CD14-positive monocyte (primary cell): ENCODE measurements around the gene PHACTR4. TPM values are rescaled to one million over a fixed set of nuclear protein-coding genes. Genes with fewer than 3 reads are reported as not detected.
A peak's percentile ranks its signal among the peaks of the same experiment; 100 is the strongest.

Experiments used
- DNase-seq, 3 donors: peaks; one replicate each; pipeline ENCODE4 v3.0.0-alpha.2; 2011 to 2022
- H2AFZ ChIP-seq: 2 replicates; pipeline ENCODE4 v1.6.0; 2012; ENCODE audit warnings: mild to moderate bottlenecking, low read depth, low read length, inconsistent platforms; ENCODE audit not compliant: insufficient read depth, poor library complexity, severe bottlenecking
- H3K27ac ChIP-seq, 2 donors: 1 replicate in 1 of 2; 2 replicates in 1 of 2; pipeline ENCODE4 v1.5.1; 2012 to 2013; ENCODE audit warnings: low read length in 2 of 2, control low read depth in 1 of 2, inconsistent platforms in 1 of 2, low read depth in 1 of 2, mild to moderate bottlenecking in 1 of 2
- H3K27me3 ChIP-seq, 2 donors: one replicate each; pipeline versions ENCODE4 v1.6.0 to v1.6.1; 2011 to 2013; ENCODE audit warnings: low read length in 2 of 2; ENCODE audit not compliant: control insufficient read depth in 2 of 2, insufficient read depth in 2 of 2
- H3K36me3 ChIP-seq, 2 donors: replicated peaks in 1 of 2; 1 replicate in 1 of 2; 2 replicates in 1 of 2; pipeline versions ENCODE4 v1.5.1 to v1.6.1; 2012 to 2013; ENCODE audit warnings: low read length in 2 of 2, control low read depth in 1 of 2, inconsistent platforms in 1 of 2, mild to moderate bottlenecking in 1 of 2; ENCODE audit not compliant: insufficient read depth in 2 of 2, control insufficient read depth in 1 of 2
- H3K4me1 ChIP-seq, 2 donors: 1 replicate in 1 of 2; 2 replicates in 1 of 2; pipeline versions ENCODE4 v1.5.1 to v1.6.1; 2012 to 2013; ENCODE audit warnings: low read length in 2 of 2, control low read depth in 1 of 2, inconsistent platforms in 1 of 2, mild to moderate bottlenecking in 1 of 2, moderate library complexity in 1 of 2; ENCODE audit not compliant: insufficient read depth in 2 of 2, control insufficient read depth in 1 of 2
- H3K4me2 ChIP-seq: replicated peaks from 2 replicates; pipeline ENCODE3; 2012; ENCODE audit warnings: low read length, moderate library complexity, mild to moderate bottlenecking; ENCODE audit not compliant: poor library complexity, severe bottlenecking; ENCODE audit errors: extremely low read depth
- H3K4me3 ChIP-seq, 3 experiments: fragments of 200-600 bp in 1 of 3; sonication (generic) in 1 of 3; replicated peaks in 1 of 3; 1 replicate in 2 of 3; 2 replicates in 1 of 3; pipeline ENCODE4 v1.5.1; 2011 to 2013; ENCODE audit warnings: low read length in 3 of 3, mild to moderate bottlenecking in 3 of 3, control low read depth in 2 of 3, low read depth in 2 of 3, inconsistent platforms in 1 of 3, moderate library complexity in 1 of 3
- H3K79me2 ChIP-seq: 2 replicates; pipeline ENCODE4 v1.6.0; 2012; ENCODE audit warnings: mild to moderate bottlenecking, control low read depth, inconsistent platforms, low read length, moderate library complexity; ENCODE audit not compliant: insufficient read depth
- H3K9ac ChIP-seq: 2 replicates; pipeline ENCODE4 v1.6.0; 2017; ENCODE audit warnings: low read length, mild to moderate bottlenecking; ENCODE audit not compliant: insufficient read depth, poor library complexity, severe bottlenecking
- H3K9me3 ChIP-seq, 2 donors: replicated peaks in 1 of 2; 1 replicate in 1 of 2; 2 replicates in 1 of 2; pipeline versions ENCODE4 v1.5.1 to v1.6.1; 2012 to 2013; ENCODE audit warnings: low read length in 2 of 2, control low read depth in 1 of 2; ENCODE audit not compliant: control insufficient read depth in 1 of 2, insufficient read depth in 1 of 2
- H4K20me1 ChIP-seq: 2 replicates; pipeline ENCODE4 v1.6.0; 2012; ENCODE audit warnings: mild to moderate bottlenecking, low read length, control low read depth, moderate library complexity; ENCODE audit not compliant: insufficient read depth
- H3K27ac Mint-ChIP-seq, 7 donors: one replicate each; pipeline ENCODE4 v1.8.0; 2020; ENCODE audit warnings: mild to moderate bottlenecking in 7 of 7, mixed read lengths in 7 of 7, moderate library complexity in 6 of 7, inconsistent platforms in 2 of 7
- H3K27me3 Mint-ChIP-seq, 3 donors: one replicate each; pipeline ENCODE4 v1.8.0; 2021 to 2022; ENCODE audit warnings: low read depth in 3 of 3, mild to moderate bottlenecking in 3 of 3, mixed read lengths in 3 of 3, moderate library complexity in 3 of 3, inconsistent platforms in 1 of 3
- H3K36me3 Mint-ChIP-seq, 2 donors: one replicate each; pipeline ENCODE4 v1.8.0; 2020; ENCODE audit warnings: mixed read lengths in 2 of 2, inconsistent platforms in 1 of 2, mild to moderate bottlenecking in 1 of 2
- H3K4me1 Mint-ChIP-seq: one replicate; pipeline ENCODE4 v1.8.0; 2020; ENCODE audit warnings: mild to moderate bottlenecking, mixed read lengths
- H3K4me3 Mint-ChIP-seq, 2 donors: one replicate each; pipeline ENCODE4 v1.8.0; 2020; ENCODE audit warnings: mild to moderate bottlenecking in 2 of 2, mixed read lengths in 2 of 2, moderate library complexity in 1 of 2
- H3K9me3 Mint-ChIP-seq, 7 donors: one replicate each; pipeline ENCODE4 v1.8.0; 2020 to 2022; ENCODE audit warnings: mixed read lengths in 7 of 7, mild to moderate bottlenecking in 6 of 7, moderate library complexity in 6 of 7, inconsistent platforms in 2 of 7
- CTCF ChIP-seq: fragments of 200-600 bp; IDR thresholded peaks from one replicate; pipeline ENCODE4 v1.8.0; 2022; ENCODE audit warnings: antibody characterized with exemption, mild to moderate bottlenecking
- WGBS: methylation state at CpG from one replicate; pipeline ENCODE4 v1.1.5; 2013; ENCODE audit warnings: missing lambda C conversion rate; ENCODE audit not compliant: insufficient coverage; 5-methylcytosine and 5-hydroxymethylcytosine counted together
- intact Hi-C, 2 donors: fragments of 100-400 bp; cut with micrococcal nuclease; formaldehyde crosslinking; loops; one replicate each; pipeline versions ENCODE4 v1.15.0 to v1.15.1; 2023
- polyA plus RNA-seq, 3 donors: library from polyadenylated mRNA; depleted of rRNA in 1 of 3; unstranded in 2 of 3; stranded (reverse) in 1 of 3; fragments of 300-500 nt in 2 of 3; fragments of >200 nt in 1 of 3; fragmentation: Illumina TruSeq in 2 of 3; gene quantifications; 1 replicate in 2 of 3; 2 replicates in 1 of 3; pipeline ENCODE4 v1.2.3, GENCODE V29; 2012 to 2021

Gene PHACTR4
- polyA plus RNA-seq, 3 donors = 2.9 to 9.7 (median 2.9) TPM

DNA sequence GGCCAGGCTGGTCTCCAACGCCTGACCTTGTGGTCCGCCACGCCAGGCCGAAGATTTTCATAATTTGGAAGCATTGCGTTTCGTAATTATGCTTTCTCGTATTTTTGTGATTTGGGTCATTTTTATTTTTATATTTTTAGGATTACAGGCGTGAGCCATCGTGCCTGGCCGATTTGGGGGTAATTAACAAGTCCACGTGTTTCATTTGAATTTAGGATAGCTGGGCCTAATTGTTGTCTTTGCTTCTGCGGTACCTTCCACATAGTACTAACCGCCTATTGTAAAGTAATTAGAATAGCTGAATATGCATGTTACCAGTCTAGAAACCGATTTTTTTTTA, 137.3 kb downstream of the PHACTR4 start:
- no peak for TF ChIP-seq CTCF
- peaks cover 33 to 39% of the 10 kb centered on the region in 2 donors for H3K36me3 ChIP-seq
- peak overlapping the region; percentile 72 for H3K4me2 ChIP-seq
- 0% methylated on average over 5 of the region's 14 CpGs for WGBS
- H3K27me3 ChIP-seq = no peaks in the 10 kb centered on the region
- Mint-ChIP-seq H3K36me3 (peaks cover 28 to 36% of the 10 kb centered on the region in 2 donors), H3K4me3 (peak overlapping the region; percentile 94 to 96), H3K9me3 (peaks cover 0 to 3% (median 0%) of the 10 kb centered on the region in 7 donors), H3K27ac (peak overlapping the region; percentile 86 to 95 (median 94)), H3K27me3 (no peaks in the 10 kb centered on the region), H3K4me1 (peaks cover 48% of the 10 kb centered on the region)
- peak overlapping the region; percentile 73 to 81 for H3K27ac ChIP-seq
- H3K79me2 ChIP-seq = peaks cover 56% of the 10 kb centered on the region
- intact Hi-C loops = loop anchor here in 1 of 2 donors (5.0 to 10.0 kb wide), 5 partner anchors 75 to 675 kb away; partner anchors contain the start of genes RNU11, SESN2 and SRSF4
- H4K20me1 ChIP-seq = peaks cover 58% of the 10 kb centered on the region
- peak overlapping the region; percentile 74 for H3K9ac ChIP-seq
- H3K4me1 ChIP-seq = peaks cover 40 to 49% of the 10 kb centered on the region in 2 donors
- no peaks in the 10 kb centered on the region for H3K9me3 ChIP-seq
- no peak for DNase-seq
- peak overlapping the region; percentile 58 to 93 (median 91) for H3K4me3 ChIP-seq
- peak overlapping the region; percentile 90 for H2AFZ ChIP-seq

GRCh38 chr1:28507247-28507645, 137.7 kb downstream of the PHACTR4 start:
- 0% methylated on average over 7 of the region's 11 CpGs for WGBS
- Mint-ChIP-seq H3K9me3 (peaks cover 0 to 3% (median 0%) of the 10 kb centered on the region in 7 donors), H3K27ac (peak overlapping the region; percentile 75 to 95 (median 92)), H3K27me3 (no peaks in the 10 kb centered on the region), H3K36me3 (peaks cover 31 to 40% of the 10 kb centered on the region in 2 donors), H3K4me1 (peaks cover 52% of the 10 kb centered on the region), H3K4me3 (peak overlapping the region; percentile 94 to 96)
- no peak overlapping the region for H2AFZ ChIP-seq
- H3K79me2 ChIP-seq = peaks cover 60% of the 10 kb centered on the region
- peak overlapping the region; percentile 72 for H3K4me2 ChIP-seq
- peaks cover 37 to 43% of the 10 kb centered on the region in 2 donors for H3K36me3 ChIP-seq
- peak overlapping the region; percentile 58 to 93 (median 91) for H3K4me3 ChIP-seq
- peak overlapping the region; percentile 4 to 81 for H3K27ac ChIP-seq
- peaks cover 42 to 49% of the 10 kb centered on the region in 2 donors for H3K4me1 ChIP-seq
- no peaks in the 10 kb centered on the region for H3K27me3 ChIP-seq
- H4K20me1 ChIP-seq = peaks cover 61% of the 10 kb centered on the region
- intact Hi-C loops = loop anchor here in 1 of 2 donors (5.0 to 10.0 kb wide), 5 partner anchors 75 to 675 kb away; partner anchors contain the start of genes RNU11, SESN2 and SRSF4
- no peaks in the 10 kb centered on the region for H3K9me3 ChIP-seq
- DNase-seq = no peak
- peak overlapping the region; percentile 74 for H3K9ac ChIP-seq
- no peak for TF ChIP-seq CTCF
